ENCODE data around the gene CABP5.
"Not testable (repeated sequence)": the region's sequence is repeated elsewhere in the genome, so short reads cannot be mapped to it uniquely, and the experiment has no call there.

CABP5 gene

DNA sequence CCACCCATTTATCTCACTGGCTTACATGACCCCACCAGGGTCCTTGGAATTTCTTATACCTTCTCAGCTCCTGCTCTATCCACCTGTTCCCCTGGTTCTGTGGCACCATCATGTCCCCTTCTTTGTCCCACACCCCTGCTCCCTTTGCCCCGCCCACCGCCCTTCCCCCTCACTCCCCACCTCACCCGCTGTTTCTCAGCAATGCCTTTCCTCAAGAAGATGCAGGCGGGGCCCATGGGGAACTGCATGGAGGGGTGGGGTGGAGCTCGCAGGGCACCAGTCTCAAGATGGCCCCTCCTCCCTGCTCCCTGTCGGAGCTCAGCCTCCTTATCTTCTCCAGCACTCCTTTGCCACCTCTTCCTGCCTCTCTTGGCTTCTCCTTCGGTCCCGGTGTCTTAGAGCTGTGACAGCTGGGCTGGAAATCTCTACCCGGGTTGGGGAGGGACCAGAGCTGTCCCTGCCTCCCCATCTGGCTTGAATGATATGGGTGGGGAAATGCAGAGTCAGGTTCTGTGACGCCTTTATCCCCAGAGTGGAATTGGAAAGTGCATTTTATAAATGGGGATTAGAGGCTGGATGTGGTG is at the start of gene CABP5:
Gene CABP5, minus strand, starts transcription at position 405 of the 584 bp plus-strand sequence. Its CDS starts 157 bp downstream, at position 248.
- no peaks in the 10 kb centered on the region for H3K9me3 Mint-ChIP-seq
- H3K4me1 Mint-ChIP-seq (ENCODE audit: low read depth), result no peaks in the 10 kb centered on the region
- no peak within 1 kb of the TSS for H3K4me3 Mint-ChIP-seq
- H3K36me3 Mint-ChIP-seq (ENCODE audit: low read depth), result no peaks in the 10 kb centered on the region
- no peak within 1 kb of the TSS for H3K27ac Mint-ChIP-seq
- H3K27me3 Mint-ChIP-seq, result peaks cover 41% of the 10 kb centered on the region

- H3K27ac Mint-ChIP-seq; H3K36me3 Mint-ChIP-seq (ENCODE audit: low read depth); H3K9me3 Mint-ChIP-seq; H3K4me1 Mint-ChIP-seq (ENCODE audit: low read depth); H3K4me3 Mint-ChIP-seq: not testable (repeated sequence)
- H3K27me3 Mint-ChIP-seq, result peaks cover 19% of the 10 kb centered on the region
These were observed 47.3 kb upstream of the CABP5 start for GRCh38 chr19:48091111-48091718.

GRCh38 chr19:48090281-48090802 is 46.5 kb upstream of the CABP5 start:
- Mint-ChIP-seq H3K9me3 (peaks cover 8% of the 10 kb centered on the region), H3K4me3 (no peak overlapping the region), H3K27ac (no peak overlapping the region), H3K4me1 (ENCODE audit: low read depth) (no peaks in the 10 kb centered on the region), H3K27me3 (peaks cover 19% of the 10 kb centered on the region), H3K36me3 (ENCODE audit: low read depth) (no peaks in the 10 kb centered on the region)

DNA sequence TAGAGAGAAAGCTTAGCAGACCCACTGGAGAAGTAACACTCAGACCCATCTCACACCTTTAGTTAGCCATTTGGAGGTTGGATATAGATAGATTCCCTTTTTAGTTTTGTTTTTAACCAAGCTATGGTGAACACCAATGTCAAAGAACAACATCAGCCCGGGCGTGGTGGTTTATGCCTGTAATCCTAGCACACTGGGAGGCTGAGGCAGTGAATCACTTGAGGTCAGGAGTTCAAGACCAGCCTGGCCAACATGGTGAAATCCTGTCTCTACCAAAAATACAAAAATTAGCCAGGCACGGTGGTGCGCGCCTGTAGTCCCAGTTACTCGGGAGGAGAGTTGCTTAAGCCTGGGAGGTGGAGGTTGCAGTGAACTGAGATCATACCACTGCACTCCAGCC is 45.1 kb upstream of the CABP5 start:
- not testable (repeated sequence) for H3K9me3 Mint-ChIP-seq; H3K27ac Mint-ChIP-seq; H3K36me3 Mint-ChIP-seq (ENCODE audit: low read depth); H3K4me3 Mint-ChIP-seq; H3K4me1 Mint-ChIP-seq (ENCODE audit: low read depth)
- H3K27me3 Mint-ChIP-seq, result peaks cover 19% of the 10 kb centered on the region

- Mint-ChIP-seq H3K36me3 (ENCODE audit: low read depth) (no peaks in the 10 kb centered on the region), H3K27me3 (peaks cover 19% of the 10 kb centered on the region), H3K9me3 (no peaks in the 10 kb centered on the region), H3K27ac (no peak overlapping the region), H3K4me3 (no peak overlapping the region), H3K4me1 (ENCODE audit: low read depth) (no peaks in the 10 kb centered on the region)
These were observed 42.3 kb upstream of the CABP5 start for GRCh38 chr19:48085904-48086864.

GRCh38 chr19:48085076-48085475 is 41.2 kb upstream of the CABP5 start:
- Mint-ChIP-seq H3K9me3 (no peaks in the 10 kb centered on the region), H3K27me3 (peaks cover 16% of the 10 kb centered on the region), H3K36me3 (ENCODE audit: low read depth) (no peaks in the 10 kb centered on the region), H3K4me3 (no peak overlapping the region), H3K27ac (no peak overlapping the region), H3K4me1 (ENCODE audit: low read depth) (no peaks in the 10 kb centered on the region)

- H3K4me1 Mint-ChIP-seq (ENCODE audit: low read depth), result no peaks in the 10 kb centered on the region
- H3K27ac Mint-ChIP-seq, result no peak overlapping the region
- H3K27me3 Mint-ChIP-seq, result peaks cover 5% of the 10 kb centered on the region
- H3K4me3 Mint-ChIP-seq, result no peak overlapping the region
- H3K9me3 Mint-ChIP-seq, result no peaks in the 10 kb centered on the region
- no peaks in the 10 kb centered on the region for H3K36me3 Mint-ChIP-seq (ENCODE audit: low read depth)
These were observed 37.2 kb upstream of the CABP5 start for GRCh38 chr19:48081106-48081505.

DNA sequence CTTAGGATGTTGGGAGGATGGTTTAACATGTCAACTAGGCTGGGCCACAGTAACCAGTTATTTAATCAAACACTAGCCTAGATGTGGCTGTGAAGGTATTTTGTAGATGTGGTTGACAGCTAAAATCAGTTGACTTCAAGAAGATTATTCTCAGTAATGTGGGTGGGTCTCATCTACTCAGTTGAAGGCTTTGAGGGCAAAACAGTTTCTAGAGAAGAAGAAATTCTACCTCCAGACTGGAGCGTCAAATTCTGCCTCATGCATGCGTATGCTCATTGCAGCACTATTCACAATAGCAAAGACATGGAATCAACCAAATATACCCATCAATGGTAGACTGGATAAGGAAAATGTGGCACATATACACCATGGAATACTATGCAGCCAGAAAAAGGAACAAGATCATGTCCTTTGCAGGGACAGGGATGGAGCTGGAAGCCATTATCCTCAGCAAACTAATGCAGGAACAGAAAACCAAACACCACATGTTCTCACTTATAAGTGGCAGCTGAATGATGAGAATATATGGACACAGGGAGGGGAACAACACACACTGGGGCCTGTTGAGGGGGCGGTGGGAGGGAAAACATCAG is 26.4 kb upstream of the CABP5 start:
- H3K27ac Mint-ChIP-seq, result not testable (repeated sequence)

GRCh38 chr19:48069435-48069834 is 25.6 kb upstream of the CABP5 start:
- Mint-ChIP-seq H3K36me3 (ENCODE audit: low read depth) (peaks cover 5% of the 10 kb centered on the region), H3K4me1 (ENCODE audit: low read depth) (no peaks in the 10 kb centered on the region), H3K27ac (no peak overlapping the region), H3K4me3 (no peak overlapping the region), H3K27me3 (peaks cover 3% of the 10 kb centered on the region), H3K9me3 (no peaks in the 10 kb centered on the region)

More for the DNA sequence above, 26.4 kb upstream of the CABP5 start:
- H3K9me3 Mint-ChIP-seq; H3K4me3 Mint-ChIP-seq; H3K4me1 Mint-ChIP-seq (ENCODE audit: low read depth); H3K27me3 Mint-ChIP-seq; H3K36me3 Mint-ChIP-seq (ENCODE audit: low read depth): not testable (repeated sequence)

- Mint-ChIP-seq H3K36me3 (ENCODE audit: low read depth) (no peaks in the 10 kb centered on the region), H3K4me3 (no peak overlapping the region), H3K27me3 (peaks cover 11% of the 10 kb centered on the region), H3K27ac (no peak overlapping the region), H3K4me1 (ENCODE audit: low read depth) (no peaks in the 10 kb centered on the region), H3K9me3 (no peaks in the 10 kb centered on the region)
These were observed 20.6 kb upstream of the CABP5 start for GRCh38 chr19:48064509-48064908.

DNA sequence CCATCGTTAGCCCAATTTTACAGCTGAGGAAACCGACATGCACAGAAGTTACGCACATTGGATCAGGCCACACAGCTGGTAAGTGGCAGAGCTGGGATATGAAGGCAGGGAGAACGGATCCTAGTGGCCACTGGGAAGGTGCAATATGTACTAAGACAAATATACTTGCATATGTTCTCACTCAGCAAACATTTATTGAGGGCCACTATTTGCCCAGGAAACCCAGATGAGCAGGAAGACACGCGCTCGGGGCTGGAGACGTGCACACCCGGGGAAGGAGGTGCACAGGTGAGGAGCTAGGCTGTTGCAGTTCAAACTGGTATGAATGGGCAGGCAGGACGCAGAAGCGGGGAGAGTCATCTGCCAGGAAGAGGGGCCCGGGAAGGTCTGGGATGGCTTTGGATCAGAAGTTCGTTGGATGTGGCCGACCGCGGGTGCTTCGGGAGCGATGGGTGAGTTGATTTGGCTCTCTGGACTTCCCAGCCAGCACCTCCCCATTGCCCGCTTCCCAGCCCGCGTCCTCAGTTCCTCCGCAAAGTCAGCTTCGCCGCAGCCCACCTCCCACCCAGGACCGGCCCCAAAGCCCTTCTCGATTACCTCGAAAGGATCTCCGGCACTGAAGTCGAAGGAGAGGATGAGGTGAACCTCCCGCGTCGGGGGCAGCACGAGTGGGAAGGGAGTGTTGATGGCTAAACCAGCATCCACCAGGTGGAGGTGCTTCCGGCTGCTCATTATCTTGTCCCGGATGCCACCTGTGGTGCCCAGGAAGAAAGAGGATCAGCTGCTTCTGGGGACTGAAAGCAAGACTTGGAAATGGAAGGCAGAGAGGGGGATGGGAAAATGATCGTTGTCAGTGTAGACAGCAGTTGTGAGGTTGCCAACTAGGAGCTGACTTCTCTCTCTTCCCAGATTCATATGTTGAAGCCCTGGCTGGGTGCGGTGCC is 17.8 kb upstream of the CABP5 start:
- Mint-ChIP-seq H3K4me1 (ENCODE audit: low read depth) (no peaks in the 10 kb centered on the region), H3K36me3 (ENCODE audit: low read depth) (no peaks in the 10 kb centered on the region), H3K27ac (no peak overlapping the region), H3K4me3 (no peak overlapping the region), H3K9me3 (no peaks in the 10 kb centered on the region), H3K27me3 (peaks cover 17% of the 10 kb centered on the region)

DNA sequence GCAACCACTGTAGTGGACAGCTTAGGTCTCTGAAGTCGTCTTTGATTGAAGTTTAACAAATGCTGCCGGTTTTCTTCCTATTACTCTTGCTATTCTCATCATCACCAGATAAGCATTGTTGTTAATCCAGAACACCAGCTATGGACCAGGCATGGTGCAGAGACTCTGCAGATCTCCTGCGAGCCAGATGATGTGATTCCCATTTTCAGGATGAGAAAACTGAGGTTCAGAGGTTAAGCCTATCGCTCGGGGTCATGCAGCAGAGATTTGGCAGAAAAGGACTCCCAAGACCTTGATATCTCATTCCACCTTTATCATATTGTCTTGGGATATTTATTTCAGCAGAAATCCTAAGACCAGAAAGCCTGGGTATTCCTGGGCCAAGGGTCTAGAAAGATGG is 16.5 kb upstream of the CABP5 start:
- H3K4me1 Mint-ChIP-seq (ENCODE audit: low read depth), result no peaks in the 10 kb centered on the region
- H3K27me3 Mint-ChIP-seq, result peaks cover 17% of the 10 kb centered on the region
- H3K4me3 Mint-ChIP-seq, result no peak overlapping the region
- no peaks in the 10 kb centered on the region for H3K36me3 Mint-ChIP-seq (ENCODE audit: low read depth)
- H3K27ac Mint-ChIP-seq, result no peak overlapping the region
- no peaks in the 10 kb centered on the region for H3K9me3 Mint-ChIP-seq

GRCh38 chr19:48059331-48059730 is 15.5 kb upstream of the CABP5 start:
- Mint-ChIP-seq H3K27ac (no peak overlapping the region), H3K4me3 (no peak overlapping the region), H3K9me3 (no peaks in the 10 kb centered on the region), H3K27me3 (peaks cover 17% of the 10 kb centered on the region), H3K36me3 (ENCODE audit: low read depth) (no peaks in the 10 kb centered on the region), H3K4me1 (ENCODE audit: low read depth) (no peaks in the 10 kb centered on the region)

DNA sequence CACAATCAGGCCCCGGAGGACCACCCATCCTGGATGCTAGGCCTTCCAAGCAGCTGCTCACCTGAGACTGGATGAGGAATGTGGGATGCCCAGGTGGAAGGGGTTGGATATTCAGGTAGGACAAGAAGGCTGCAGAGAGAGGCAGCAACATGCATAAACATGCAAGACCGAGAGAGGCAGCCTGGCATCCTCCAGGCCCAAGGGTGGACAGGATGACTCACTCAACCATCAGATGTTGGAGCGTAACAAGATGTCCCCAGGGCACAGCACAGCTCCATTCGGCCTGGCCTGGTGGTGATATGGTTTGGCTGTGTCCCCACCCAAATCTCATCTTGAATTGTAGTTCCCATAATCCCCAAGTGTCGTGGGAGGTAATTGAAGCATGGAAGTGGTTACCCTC is 10.0 kb upstream of the CABP5 start:
- Mint-ChIP-seq H3K9me3 (no peaks in the 10 kb centered on the region), H3K27ac (no peak overlapping the region), H3K27me3 (peaks cover 5% of the 10 kb centered on the region), H3K4me1 (ENCODE audit: low read depth) (no peaks in the 10 kb centered on the region), H3K36me3 (ENCODE audit: low read depth) (no peaks in the 10 kb centered on the region), H3K4me3 (no peak overlapping the region)
